Stimulated activated CD4-positive, alpha-beta T cell treated with anti-CD3 and anti-CD28 coated beads, TNF-alpha, amount 100 ng/mL, for 24 hours (primary cell): Measurements from ENCODE around the gene KRT3.
"Not testable (repeated sequence)": the region's sequence is repeated elsewhere in the genome, so short reads cannot be mapped to it uniquely, and the experiment has no call there.

Source experiments
- DNase-seq, 3 experiments: peaks; one replicate each; pipeline ENCODE4 v3.0.0-alpha.2; 2020; ENCODE audit warnings: low read depth in 3 of 3

KRT3 gene

DNA sequence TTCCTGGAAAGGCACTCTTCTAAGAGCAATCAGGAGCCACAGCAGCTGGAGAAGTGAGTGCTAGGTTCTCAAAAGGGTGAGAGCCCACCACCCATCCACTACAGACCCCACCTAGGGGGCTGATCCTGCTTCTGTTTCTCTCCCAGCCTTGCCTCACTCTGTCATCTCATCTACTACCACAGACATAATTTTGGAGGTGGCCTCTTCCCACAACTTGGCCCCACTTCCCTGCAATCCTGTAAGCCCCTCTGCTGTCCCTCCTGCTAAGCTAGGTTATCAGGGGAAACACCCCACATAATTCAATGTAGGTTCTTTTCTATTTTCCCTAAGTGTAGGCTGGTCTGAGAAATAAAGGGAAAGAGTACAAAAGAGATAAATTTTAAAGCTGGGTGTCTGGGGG lies 35.3 kb downstream of the KRT3 start:
- no peak for DNase-seq

DNA sequence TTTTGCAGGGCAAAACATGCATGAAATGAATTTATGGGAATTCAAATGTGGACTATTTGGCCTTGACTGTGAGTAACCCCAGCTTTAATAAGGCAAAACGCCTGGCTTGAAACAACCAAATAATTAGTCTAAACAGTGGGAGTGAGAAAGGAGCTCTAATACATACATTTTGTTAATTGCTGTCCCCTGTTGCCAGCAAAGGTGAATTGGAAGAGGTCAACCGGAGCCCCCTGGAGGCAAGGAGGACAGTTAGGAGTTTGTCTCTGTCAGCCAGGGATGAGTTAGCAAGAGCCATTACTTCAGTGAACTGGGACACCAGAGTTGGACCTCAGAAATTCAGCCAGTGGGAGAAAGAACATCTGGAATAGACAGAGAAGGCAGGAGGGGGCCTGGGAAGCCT lies 36.2 kb downstream of the KRT3 start:
- DNase-seq, result no peak

DNA sequence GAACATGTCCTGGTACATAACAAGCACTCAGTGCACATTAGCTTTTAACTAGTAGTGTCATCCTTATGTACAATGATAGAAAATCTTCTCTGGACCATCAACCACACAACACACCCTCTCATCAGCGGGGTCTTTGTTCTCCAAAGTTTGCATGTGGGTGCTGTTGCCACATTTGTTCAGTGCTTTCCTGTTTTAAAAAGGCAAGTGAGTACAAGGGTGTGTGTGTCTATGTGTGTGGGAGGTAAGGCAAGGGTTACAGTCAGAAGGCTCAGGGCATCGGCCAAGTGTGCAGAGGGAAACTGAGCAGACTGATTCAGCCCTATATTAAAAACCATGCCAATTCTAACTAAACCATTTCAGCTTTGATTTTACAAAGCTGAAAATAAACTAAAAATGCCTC lies 36.7 kb downstream of the KRT3 start:
- DNase-seq, result no peak

DNA sequence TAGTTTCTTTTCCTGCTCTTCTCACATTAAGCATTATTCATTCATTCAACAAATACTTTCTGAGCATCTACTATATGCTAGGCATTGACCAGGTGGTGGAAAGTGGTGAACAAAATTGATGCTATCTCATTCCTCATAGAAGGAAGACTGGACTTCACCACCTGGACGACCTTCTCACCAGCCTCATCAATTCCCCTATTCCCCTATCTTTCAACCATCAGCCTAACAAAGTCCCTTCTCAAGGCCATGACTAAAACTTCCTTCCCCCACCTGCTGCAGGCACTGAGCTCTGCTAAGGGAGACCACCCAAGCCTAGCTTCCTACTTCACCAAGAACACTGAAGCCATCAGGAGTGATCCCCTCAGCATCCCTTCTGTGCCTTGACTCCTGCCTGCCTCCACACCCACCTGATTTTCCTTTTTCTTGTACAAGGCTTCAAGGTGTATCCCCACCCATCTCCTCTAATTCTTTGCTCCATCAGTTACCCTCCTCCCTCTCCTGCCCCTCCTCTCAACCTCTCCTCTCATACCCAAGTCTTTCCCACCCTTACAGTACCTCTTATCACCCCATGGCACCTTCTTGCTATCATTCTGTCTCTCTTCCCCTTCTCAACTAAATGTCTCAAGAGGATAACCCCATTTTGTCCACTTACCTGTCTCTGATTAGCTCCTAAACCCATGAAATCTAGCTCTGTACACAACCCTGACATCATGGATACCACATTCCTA lies 38.3 kb downstream of the KRT3 start:
- no peak for DNase-seq

DNA sequence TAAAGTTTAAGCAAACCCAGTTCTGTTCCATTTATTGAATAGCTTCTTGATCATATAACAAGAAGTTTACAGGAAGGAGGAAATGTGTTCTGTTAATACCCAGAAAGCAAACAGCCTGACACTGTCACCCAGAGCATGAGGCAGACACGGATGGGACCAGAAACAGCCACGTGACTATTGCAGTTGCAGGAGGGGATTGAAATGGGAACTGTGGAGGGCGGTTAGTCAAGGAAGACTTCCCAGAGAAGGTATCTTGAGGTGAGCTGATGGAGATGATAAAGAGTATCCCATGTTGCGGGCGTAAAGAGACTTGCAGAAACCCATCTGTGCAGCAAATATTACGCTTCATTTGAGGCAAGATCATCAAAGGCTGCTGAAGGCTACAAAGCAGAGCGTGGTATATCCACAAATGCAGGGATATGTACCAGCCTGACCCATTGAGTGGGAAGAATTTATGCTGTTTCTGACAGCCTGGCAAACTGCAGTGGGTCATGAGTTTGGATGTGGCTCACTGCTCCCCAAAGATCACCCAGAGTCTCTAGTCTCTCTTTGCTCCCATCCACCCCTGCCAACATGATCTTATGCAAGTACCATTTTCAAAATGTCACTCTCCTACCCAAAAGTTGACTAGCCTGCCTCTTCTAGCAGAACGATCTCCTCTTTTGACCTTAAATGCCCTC lies 39.5 kb downstream of the KRT3 start:
- no peak for DNase-seq

DNA sequence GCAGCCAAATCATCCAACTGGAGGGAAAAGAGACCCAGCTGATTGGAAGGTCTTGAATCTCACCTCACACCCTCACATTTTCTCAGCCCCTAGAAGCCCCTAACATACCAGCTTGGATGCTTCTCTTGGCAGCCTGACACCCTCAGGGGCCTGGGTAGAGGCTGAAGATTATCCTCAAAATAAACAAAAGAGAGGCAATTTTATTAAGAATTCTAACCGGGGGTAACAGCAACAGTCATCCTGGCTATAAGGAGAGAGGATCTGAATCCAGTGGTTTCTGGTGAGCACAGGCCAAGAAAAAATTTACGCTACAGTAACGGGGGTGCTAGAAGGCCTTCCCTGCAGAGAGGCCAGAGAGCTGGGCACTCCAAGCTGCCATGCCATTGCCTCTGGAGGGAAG lies 40.4 kb downstream of the KRT3 start:
- DNase-seq, result no peak

DNA sequence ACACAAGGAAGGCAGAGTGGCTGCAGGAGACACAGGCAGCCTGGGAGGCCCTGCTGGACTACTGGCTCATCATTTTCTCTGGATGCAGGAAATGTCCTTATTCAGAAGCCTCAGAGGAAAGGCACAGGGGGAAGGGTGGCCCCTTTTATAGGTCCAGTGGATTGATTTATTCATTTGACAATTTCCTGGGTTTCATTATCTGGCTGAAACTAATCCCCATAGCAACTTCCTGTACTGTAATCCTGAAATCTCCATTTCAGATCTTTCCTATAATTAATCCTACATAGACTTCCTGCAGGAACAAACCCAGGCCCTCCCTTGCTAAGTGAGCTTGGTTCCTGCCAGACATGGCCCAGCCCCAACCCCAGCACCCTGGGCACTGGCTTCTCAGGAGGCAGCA lies 41.8 kb downstream of the KRT3 start:
- no peak for DNase-seq

DNA sequence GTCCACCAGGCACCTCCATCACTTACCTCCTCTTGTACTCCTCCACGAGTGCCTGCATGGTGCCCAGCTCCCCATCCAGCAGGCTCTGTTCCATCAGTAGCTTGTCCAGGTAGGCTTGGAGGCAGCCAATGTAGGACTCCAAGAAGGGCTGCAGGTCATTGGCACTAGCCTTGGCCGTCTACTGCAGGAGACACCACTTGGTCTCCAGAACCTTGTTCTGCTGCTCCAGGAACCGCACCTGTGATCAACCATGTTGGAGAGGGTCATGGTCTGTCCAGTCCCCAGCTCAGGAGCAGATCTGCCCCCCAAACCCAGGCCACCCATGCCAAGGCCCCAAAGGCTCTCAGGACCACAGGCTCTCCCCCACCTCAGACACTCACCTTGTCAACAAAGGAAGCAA lies 42.6 kb downstream of the KRT3 start:
- no peak for DNase-seq

DNA sequence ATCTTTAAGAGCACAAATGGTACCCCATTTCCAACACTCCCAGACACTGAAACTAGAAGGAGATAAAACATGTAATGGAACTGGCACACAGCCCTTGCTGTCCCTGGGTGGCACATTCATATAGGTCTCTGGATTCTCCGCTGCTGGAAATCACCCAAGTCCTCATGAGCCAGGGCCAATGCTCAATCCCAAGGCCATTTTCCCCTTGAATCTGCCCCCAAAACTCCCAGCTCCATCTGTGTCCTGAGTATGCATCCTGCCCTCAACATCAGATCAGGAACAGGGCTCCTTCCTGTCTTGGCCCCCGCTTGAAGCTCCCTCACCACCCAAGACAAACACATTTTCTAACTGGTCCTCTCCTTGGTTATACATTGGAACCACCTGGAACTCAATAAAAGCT lies 43.4 kb downstream of the KRT3 start:
- DNase-seq, result no peak

DNA sequence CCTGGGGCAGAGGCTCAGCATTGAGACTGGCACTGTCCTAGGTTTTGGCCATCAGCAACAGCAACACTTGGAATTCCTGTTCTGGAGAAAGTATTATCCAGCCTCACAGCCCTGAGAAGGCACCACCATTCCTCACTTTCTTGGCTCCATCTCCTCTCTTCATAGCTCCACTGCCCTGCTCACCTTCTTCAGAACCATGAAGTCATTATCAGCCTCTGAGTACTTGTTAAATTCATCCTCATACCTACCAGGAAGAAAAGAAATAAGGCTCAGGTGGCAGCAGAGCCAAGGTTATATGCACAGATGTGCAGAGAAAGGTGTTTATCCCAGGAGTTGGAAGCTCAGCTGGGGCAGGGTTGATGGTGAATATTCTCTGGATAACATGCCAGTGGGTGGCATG lies 44.1 kb downstream of the KRT3 start:
- no peak for DNase-seq

DNA sequence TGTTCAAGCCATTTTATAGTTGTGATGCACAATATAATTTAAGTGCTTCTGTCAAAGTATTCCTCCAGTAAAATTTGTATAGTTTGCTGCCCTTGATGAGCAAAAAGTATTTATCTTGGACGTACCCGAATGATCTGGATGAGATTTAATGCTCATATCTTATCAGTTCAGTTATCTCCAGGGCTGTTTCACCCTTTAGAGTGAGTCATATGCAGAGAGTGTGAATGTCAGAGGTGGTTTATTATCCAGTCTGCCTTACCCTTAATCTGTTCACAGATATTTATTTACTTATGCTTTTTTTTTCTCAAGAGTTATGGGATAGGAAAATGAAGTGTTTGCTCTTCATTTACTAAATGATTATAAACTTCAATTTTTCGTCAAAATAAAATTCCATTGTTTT lies 45.4 kb downstream of the KRT3 start:
- not testable (repeated sequence) for DNase-seq

DNA sequence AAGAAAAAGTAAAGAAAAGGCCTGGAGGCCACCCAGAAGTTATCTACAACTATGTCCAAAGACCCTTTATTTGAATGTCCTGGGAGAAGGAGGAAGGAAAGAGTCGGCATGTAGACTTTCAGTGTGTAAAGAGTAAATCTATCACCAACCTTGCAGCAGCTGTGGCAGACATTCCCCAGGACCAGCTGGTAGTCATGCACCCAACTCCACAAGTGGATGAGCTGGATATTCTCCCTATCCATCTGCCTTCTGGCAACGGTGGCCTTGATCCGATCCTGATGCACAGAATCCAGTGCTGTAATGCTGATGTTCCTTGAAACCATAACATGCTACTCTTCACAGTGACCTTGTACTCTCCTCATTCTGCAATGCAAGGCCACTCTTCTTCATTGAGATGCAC lies 46.1 kb downstream of the KRT3 start:
- no peak for DNase-seq

DNA sequence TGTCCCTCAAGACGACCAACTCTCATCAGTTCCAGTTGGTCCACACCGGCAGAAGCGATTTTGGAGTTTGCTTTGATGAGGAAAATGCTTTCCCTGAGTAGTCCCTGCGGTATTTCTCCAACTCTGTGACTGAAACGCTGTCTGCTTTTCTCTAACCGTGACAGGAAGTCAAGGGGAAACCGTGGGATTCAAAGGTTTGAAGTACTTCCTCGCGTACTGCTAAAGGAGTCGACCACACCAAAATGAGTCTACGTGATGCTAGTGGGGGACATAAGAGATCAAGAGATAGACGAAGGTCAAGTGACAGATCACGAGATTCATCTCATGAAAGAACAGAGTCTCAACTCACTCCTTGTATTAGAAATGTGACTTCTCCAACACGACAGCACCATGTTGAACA lies 47.3 kb downstream of the KRT3 start:
- DNase-seq, result no peak

DNA sequence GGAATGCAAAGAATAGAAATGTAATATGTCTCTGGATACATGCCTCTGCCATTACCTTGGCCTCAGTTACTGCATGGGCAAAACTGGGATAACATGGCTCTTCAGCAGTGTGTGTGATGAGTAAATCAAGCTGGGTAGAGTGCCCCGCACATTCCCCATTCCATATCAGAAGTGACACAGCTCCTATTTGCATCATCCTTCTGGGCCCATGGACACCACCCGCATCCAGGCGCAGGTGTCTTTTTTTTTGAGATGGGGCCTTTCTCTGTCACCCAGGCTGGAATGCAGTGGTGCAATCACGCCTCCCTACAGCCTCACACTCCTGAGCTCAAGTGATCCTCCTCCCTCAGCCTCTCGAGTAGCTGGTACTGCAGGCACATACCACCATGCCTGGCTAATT lies 50.4 kb downstream of the KRT3 start:
- no peak for DNase-seq

DNA sequence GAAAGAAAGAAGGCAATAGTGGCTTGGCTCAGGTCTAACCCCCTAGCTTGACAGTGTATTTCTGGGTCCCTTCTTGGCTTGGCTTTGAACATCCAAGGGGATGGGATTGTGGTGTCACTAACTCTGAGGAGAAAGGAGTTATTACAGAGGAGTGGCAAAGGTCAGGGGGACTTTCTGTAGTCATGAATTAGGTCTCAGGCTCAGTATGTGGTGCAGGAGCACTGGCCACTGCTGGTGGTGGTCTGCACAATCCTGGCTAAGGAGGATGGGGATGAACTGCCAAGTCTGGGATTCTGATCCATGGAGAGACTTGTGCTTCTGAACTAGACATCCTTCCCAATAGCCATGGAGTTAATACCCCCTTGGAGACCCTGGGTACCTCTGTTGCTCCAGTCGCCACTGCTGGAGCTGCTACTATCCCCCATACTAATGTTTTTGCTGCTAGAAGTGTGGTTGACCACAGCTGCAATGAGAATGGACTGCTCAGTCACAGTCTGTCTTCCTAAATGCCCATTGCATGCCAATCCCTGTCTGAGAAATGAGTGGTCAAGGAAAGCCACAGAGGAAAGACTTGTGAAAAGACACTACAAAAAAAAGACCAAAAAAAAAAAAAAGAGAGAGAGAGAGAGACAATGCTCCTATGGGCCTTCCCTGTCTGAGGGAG lies 51.3 kb downstream of the KRT3 start:
- DNase-seq, result no peak

DNA sequence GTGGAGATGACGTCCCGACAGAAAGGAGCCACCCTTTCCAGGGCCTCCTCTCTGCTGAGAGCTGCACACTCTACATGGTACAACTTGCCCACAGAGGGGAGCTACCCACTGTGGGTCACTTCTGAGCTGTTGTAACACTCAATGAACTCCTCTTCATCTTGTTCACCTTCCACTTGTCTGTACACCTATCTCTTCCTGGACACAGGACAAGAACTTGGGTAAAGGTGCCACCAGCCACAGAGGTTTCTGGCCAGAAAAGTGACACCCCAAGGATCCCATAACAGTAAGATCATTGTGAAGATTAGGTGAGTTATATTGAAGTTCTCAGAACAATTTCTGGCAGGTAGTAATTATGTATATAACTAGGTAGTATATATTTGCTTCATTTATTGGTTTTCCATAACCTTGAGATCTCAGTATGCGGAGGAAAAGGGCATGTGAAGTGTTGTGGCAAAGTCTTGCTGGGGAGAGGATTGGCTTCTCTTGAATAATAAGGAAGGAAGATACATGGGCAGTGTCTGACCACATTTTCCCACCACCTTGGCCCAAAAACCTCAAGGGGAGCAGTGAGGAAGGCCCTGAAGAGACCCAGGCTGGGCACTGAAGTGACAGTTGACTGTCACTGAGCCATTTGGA lies 53.0 kb downstream of the KRT3 start:
- DNase-seq, result no peak

DNA sequence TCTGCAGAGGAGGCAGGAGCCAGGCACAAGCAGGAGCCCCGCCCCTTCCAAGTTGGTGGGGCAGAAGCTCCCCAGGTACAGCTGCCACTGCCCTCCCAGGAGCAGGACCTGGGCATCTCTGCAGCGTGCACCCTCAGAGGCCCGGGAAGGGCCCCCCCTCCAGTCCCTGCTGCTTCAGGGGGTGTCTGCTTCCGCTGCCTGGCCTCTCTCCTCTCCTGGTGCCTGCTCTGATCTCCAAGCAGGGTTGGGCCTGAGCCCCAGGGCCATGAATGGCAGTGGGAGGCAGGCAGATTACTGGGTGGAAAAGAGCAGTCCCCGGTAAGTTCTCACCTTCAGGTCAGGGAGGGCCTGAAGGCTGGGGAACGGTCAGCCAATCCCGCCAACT lies 53.7 kb downstream of the KRT3 start:
- no peak for DNase-seq

DNA sequence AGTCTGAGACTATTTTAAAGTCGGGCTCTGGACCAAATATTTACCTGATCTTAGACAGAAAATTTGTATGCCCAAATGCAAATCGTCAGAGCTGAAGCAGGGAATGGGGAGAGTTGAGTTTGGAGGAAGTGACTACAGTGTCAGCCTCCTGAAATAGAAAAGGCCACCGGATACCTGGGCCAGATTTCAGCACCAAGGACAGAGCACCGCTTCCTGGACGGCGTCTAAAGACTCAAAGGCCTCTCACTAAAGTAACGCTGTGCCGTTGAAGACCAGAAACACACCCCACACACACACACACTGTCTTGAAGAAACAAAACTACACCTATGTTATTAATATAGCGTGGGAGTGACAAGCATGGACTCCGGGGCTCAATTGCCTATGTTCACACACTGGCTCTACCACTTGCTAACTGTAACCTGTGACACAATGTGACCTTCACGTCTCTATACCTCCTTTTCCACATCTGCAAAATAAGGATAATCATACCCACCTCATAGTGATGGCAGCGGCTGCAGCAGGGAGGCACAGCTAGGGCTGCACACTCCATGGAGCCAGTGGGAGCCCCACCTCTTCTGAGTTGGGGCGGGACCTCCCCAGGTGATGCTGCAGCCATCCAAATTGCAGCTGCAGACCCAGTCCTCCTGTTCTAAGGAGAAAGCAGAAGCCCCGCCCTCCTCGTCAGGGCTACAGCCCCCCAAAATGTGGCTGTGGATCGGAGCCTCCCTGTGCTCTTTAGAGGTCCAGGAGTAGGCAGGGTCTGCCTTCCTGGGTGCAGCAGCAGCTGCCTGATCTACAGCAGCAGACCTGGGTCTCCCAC lies 54.3 kb downstream of the KRT3 start:
- peak; percentile 13 to 54 (median 26) for DNase-seq

DNA sequence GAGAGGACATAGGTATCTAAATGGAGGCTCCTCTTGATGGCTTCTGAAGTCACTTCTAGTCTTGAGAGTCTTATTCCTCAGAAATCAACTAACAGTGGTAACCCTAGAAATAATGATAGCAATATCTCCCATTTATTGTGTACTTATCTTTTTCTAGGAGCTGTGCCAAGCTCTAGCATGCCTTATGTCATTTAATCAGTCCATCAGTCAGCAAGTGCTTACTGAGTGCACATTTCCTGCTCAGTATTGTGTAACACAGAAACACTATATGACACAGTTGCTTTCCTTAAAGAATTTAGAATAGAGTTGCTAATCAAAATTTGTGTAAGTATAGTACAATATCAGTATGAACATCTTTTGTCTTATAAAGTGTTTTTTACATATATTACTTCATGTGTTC lies 55.3 kb downstream of the KRT3 start:
- DNase-seq, result no peak

DNA sequence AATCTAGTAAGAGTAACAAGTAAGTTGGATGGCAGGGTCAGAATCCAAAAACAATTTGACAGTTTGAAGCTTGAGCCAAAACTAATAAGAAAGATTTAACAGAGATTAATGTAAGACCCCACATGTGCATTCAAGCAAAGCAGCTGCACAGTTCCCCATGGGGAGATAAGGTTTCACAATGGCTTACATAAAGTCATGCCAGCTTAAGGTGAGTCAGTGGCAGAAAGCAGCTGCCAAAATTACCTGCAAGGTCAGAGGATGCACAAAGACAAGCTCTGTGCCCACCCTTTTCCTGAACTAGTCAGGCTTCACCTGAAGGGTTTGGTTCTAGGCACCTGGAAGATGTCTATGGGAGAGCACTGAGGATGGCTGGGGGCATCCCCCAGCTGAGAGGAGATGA lies 56.0 kb downstream of the KRT3 start:
- no peak for DNase-seq
